ENCODE data around the gene CPT1B. TPM values are rescaled to one million over a fixed set of nuclear protein-coding genes. Genes with fewer than 3 reads are reported as not detected.

CPT1B gene
- total RNA-seq, 1 donor from 2014 or later: 89.0 TPM

DNA sequence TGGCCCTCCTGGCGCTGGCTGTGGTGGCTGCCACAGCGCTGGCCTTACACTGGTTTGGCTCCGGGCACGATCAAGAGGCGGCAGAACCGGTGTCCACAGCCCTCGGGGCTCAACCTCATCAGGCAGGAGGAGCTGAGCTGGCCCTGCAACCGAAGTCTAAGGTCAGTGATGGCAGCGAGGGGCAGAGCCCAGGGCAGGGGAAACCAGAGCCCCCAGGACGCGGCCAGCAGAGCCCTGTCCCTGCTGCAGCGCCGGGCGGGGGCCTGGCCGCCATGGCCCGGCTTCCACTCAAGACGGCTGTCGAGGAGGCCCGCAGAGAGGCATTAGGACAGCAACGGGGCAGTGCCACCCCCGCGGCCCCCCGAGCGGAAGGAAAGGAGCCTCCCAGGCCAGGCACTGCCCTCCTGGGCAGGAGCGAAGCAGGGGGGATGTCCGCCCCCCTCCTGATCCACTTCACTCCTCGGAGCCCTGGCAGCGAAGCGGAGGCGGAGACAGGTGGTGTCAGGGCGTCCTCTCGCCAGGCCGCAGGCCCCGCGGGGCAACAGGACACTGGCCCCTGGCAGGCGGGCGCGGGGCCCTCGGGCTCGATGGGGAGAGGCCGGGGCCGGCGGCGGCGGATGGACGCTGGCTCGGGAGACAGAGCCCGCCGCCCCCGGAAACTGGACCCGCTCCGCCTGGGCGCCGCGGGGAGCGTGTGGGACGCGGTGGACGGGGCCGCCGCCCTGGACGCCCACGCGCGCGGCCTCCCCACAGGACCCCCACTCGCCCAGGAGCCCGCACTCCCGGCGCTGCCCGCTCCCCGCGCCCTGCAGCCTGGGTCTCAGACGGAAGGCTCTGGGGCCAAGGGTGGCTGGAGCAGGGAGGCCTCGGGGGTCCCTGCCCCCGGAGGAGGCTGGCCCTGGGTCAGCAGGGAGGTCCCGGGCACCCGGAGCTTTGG, 31.6 kb downstream of the CPT1B start:
- Mint-ChIP-seq H3K9me3 (ENCODE audit: unreplicated experiment) (no peaks in the 10 kb centered on the region), H3K4me1 (ENCODE audit: unreplicated experiment) (peaks cover 5% of the 10 kb centered on the region), H3K36me3 (ENCODE audit: low read depth, unreplicated experiment) (no peaks in the 10 kb centered on the region), H3K27me3 (ENCODE audit: unreplicated experiment) (peaks cover 6% of the 10 kb centered on the region), H3K27ac (ENCODE audit: unreplicated experiment) (no peak overlapping the region), H3K4me3 (ENCODE audit: unreplicated experiment) (no peak overlapping the region)
- DNase-seq (ENCODE audit: low spot score): no peak
- TF ChIP-seq, protein P1, sequence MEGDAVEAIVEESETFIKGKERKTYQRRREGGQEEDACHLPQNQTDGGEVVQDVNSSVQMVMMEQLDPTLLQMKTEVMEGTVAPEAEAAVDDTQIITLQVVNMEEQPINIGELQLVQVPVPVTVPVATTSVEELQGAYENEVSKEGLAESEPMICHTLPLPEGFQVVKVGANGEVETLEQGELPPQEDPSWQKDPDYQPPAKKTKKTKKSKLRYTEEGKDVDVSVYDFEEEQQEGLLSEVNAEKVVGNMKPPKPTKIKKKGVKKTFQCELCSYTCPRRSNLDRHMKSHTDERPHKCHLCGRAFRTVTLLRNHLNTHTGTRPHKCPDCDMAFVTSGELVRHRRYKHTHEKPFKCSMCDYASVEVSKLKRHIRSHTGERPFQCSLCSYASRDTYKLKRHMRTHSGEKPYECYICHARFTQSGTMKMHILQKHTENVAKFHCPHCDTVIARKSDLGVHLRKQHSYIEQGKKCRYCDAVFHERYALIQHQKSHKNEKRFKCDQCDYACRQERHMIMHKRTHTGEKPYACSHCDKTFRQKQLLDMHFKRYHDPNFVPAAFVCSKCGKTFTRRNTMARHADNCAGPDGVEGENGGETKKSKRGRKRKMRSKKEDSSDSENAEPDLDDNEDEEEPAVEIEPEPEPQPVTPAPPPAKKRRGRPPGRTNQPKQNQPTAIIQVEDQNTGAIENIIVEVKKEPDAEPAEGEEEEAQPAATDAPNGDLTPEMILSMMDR (IDR thresholded peaks at IDR 0.05; ENCODE audit: unreplicated experiment): no peak

DNA sequence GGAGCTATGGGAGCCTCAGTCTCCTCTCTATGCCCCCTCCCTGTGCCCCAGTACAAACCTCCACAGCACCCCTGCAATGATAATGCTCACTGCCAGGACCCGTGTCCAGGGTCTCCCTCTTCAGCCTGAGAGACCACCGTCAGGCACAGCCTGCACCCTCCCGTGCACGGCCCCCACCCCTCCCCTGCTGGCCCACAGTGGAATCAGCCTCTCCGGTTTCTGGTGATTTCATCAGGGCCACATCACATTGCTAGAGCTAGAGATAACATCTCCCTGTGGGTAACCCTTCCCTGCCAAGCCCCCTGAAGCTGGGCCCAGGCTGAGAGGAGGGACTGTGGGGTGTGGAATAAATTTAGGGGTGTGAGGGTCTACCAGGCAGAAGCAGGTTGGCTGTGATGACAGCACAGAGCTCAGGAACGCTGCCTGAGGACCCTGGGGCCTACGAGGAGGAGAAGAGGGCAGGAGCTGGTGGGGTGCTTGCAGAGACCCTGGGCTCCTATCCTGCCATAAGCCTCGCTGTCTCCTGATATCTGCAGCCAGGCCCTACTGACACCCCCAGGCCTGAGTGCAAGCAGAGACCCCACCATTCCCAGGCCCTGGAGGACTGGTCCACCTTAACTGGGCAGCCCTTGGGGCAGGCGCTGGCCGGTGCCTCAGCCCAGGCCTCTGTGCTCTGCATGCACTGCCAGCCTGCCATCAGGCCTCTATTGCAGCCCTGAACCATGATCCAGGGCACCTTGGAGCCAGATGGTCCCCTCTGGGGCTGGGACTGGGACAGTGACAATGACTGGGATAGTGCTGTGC, 32.5 kb downstream of the CPT1B start, which contains the start of gene KLHDC7B:
KLHDC7B (plus strand) TSS at position 378 of the 804 bp plus-strand sequence; CDS start at position 723, 345 bp downstream.
- H3K36me3 Mint-ChIP-seq (ENCODE audit: low read depth, unreplicated experiment): no peaks in the 10 kb centered on the region
- H3K27me3 Mint-ChIP-seq (ENCODE audit: unreplicated experiment): peaks cover 5% of the 10 kb centered on the region
- TF ChIP-seq, protein P1 (IDR thresholded peaks at IDR 0.05; ENCODE audit: unreplicated experiment): no peak
- H3K27ac Mint-ChIP-seq (ENCODE audit: unreplicated experiment): no peak within 1 kb of the TSS
- DNase-seq (ENCODE audit: low spot score): no peak
- no peaks in the 10 kb centered on the region for H3K9me3 Mint-ChIP-seq (ENCODE audit: unreplicated experiment)
- peaks cover 5% of the 10 kb centered on the region for H3K4me1 Mint-ChIP-seq (ENCODE audit: unreplicated experiment)
- H3K4me3 Mint-ChIP-seq (ENCODE audit: unreplicated experiment): no peak within 1 kb of the TSS

DNA sequence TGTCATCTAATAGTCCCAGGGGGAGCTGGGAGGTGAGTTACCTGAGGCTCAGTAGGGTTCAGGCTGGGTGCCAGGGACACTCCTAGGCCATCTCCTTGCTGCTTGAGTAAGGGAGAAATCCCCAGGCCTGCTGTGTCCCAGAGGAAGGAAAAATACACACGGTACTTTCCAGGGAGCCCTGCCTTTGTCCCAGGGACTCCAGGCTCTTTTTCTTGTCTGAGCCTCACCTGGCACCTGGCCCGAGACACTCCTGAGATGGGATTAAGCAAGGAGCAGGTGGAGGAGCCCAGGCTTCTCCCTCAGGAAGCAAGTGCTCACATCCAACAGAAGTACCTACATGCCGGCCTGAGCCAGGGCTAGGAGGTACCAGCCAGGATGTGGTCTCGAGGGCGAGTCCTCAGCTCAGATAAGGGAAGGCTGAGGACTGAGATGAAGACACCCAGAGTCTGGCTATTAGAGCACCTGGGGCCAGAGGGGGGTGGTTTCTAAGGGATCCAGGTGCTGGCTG, 33.4 kb downstream of the CPT1B start:
- Mint-ChIP-seq H3K9me3 (ENCODE audit: unreplicated experiment) (no peaks in the 10 kb centered on the region), H3K27ac (ENCODE audit: unreplicated experiment) (no peak overlapping the region), H3K27me3 (ENCODE audit: unreplicated experiment) (no peaks in the 10 kb centered on the region), H3K4me3 (ENCODE audit: unreplicated experiment) (no peak overlapping the region), H3K36me3 (ENCODE audit: low read depth, unreplicated experiment) (no peaks in the 10 kb centered on the region), H3K4me1 (ENCODE audit: unreplicated experiment) (peaks cover 1% of the 10 kb centered on the region)
- TF ChIP-seq, protein P1 (IDR thresholded peaks at IDR 0.05; ENCODE audit: unreplicated experiment): no peak
- DNase-seq (ENCODE audit: low spot score): no peak

DNA sequence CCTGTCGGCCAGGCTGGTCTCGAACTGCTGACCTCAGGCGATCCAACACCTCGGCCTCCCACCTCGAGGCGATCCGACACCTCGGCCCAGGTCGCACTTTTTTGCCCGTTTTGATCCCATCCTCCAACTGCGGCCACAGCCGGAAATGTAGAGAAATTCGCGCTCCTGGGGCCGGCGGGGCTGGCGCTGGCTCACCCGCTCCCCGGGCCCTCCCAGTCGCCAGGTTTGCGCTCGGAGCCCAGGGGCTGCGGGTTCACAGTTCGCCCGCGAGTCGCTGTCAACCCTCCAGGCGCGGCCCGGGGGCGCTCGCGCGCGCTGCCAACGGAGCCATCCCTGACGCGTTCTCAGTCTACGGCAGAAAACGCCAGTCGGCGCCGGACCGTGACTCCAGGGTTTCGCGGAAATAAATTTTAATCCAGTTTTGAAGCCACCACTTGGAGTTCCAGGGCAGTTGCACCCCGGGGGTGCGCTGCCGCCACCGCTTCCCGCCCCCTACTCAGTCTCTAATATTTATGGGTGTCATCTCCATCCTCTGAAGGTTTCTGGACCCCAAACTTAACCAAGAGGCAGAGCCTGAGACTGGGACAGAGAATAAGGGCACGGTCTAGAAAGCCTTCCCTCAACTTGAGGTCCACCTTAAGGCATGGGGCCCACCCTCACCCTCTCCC, 34.0 kb downstream of the CPT1B start:
- DNase-seq (ENCODE audit: low spot score): peak; percentile 88
- Mint-ChIP-seq H3K9me3 (ENCODE audit: unreplicated experiment) (no peaks in the 10 kb centered on the region), H3K4me3 (ENCODE audit: unreplicated experiment) (no peak overlapping the region), H3K36me3 (ENCODE audit: low read depth, unreplicated experiment) (no peaks in the 10 kb centered on the region), H3K27me3 (ENCODE audit: unreplicated experiment) (no peaks in the 10 kb centered on the region), H3K27ac (ENCODE audit: unreplicated experiment) (no peak overlapping the region), H3K4me1 (ENCODE audit: unreplicated experiment) (no peaks in the 10 kb centered on the region)
- TF ChIP-seq, protein P1 (IDR thresholded peaks at IDR 0.05; ENCODE audit: unreplicated experiment): peak; percentile 41
